HPDE6-E6E7 (cell line): ENCODE measurements around the gene LILRB3.
"Not testable (repeated sequence)": the region's sequence is repeated elsewhere in the genome, so short reads cannot be mapped to it uniquely, and the experiment has no call there.

Experiments
- DNase-seq: peaks from one replicate; pipeline ENCODE4 v3.0.0; 2011; ENCODE audit warnings: missing footprints; ENCODE audit errors: extremely low spot score

LILRB3 gene

DNA sequence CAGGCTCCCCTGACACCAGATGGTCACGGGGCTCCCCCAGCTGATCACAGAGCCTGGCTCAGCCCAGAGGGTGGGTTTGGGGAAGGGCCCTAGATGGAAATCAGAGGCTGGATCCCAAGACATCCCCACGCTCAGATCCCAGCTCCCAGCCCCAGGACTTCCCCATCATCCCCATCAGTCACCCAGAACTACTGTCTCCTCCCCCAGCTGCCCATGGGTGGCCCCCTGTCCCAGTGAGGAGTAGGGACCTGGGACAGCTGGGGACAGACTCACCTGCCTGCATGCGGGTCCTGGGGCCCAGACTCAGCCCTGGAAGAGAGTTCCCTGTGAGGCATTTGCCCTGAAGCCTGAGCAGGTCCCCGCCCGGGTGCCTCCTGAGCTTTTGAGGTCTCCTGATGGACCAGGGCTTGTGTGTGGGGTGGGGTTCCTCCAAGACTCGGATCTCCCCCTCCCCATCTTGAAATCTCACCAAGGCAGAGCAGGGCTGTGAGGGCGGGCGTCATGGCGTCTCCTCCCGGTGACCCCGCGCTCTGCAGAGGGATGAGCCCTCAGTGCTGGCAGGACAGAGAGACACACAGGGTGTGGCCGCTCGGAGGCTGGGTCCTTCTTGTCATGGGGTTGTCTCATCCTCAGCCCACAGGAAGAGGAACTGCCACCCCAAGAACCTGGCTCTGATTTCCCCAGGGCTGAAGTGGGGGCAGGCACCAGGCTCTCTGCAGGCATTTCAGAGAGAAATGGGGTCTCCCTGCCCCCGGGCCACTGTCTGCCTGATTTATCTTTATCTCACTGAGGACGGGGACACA is at the start of gene LILRB3:
TSS of gene LILRB3 (minus strand) at position 534 of the 803 bp plus-strand sequence. CDS start at position 503, 31 bp downstream.
- DNase-seq = not testable (repeated sequence)

DNA sequence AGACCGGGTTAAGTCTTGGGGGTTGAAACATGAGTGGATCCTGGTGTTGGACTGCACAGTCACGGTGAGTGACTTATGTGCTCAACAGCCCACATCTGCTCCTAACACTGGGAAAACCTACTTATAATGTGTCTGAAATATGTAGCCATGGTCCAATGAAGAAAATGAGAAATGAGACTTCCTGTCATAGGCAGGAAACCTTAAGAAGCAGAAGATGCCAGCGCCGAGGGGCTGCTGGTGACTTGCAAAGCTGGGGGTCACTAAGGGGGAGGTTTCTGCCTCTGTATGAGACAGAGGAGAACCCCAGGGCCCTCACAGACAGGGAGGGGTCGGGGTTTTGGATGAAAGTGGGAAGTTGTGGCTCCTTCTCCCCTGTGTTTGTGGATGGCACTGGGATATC is 49.4 kb upstream of the LILRB3 start:
- DNase-seq = not testable (repeated sequence)

DNA sequence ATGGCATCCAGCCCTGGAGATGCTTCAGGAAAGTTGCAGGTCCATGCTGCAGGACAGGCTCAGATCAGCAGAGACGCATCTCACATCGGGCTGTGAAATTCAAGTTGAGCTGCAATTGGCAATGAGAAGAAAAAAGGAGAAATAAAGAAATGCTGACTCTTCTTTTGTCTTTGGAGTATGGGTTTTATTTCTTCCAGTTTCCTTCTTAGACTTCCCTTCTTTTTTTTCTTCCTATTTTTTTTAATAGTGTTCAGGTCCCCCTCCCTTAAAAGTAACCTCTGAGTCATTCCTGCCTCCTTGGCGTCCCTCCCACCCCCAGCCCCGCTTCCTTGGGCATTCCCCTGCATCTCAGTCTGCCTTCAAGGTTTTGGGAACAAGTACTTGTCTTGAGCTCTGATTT is 48.8 kb upstream of the LILRB3 start:
- not testable (repeated sequence) for DNase-seq

DNA sequence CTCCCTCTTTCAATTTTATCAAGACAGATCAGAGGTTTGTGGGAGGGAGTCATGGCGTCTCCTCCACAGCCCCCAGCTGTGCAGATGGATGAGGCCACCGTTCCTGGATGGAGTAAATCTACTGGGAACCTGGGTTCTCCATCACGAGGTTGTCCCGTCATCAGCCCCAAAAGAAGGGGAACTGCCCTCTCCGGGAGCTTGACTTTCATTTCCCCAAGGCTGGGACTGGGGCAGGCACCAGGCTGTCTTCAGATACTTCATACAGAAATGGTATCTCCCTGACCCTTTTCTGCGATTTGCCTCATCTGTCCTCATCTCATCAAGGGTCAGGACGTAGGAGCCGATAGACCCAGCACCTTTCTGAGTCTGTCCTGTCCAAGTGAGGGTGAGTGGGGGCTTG is 48.3 kb upstream of the LILRB3 start:
- DNase-seq = no peak

DNA sequence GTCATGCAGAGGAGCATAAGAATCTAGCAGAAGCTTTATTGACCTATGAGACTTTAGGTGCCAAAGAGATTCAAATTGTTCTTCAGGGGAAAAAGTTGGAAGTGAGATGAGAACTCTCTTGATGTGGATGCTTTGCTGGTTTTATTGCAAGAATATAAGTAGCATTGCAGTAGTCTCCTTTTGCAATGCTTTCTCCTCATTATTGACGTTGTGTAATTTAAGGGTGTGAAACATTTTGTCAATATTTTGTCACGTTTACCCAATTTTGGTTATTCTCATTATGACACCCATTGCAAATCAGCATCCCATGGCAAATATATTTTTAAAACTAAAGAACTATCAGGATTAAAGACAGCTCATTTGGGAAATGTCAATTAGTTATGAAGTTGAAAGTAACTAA is 46.1 kb upstream of the LILRB3 start:
- no peak for DNase-seq

DNA sequence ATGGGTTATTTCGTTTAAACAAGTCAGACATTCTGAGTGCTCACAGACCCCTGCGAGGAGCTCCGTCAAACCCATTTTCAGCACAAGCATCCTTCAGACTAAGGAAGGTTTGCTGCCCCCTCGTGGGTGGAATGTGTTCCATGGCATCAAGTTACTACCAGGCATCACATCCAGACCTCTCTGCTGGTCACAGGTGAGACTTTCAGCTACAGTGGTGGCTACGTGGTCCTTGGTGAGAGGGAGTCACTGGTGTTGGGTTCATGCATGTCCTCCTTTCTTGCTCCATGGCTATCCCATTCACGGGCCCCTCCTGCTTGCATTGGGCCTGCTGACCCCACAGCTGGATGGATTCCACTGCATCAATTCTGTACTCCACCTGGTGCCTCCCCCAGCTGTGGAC is 43.3 kb upstream of the LILRB3 start:
- peak; percentile 28 for DNase-seq

DNA sequence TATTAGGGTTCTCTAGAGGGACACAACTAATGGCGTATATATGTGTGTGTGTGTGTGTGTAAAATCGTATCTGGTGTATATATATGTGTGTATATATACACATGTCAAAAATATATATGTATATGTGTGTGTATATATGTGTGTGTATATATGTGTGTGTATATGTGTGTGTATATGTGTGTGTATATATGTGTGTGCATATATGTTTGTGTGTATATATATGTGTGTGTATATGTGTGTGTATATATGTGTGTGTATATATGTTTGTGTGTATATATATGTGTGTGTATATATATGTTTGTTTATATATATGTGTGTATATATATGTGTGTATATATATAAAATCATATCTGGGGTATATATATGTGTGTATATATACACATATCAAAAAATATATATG is 39.7 kb upstream of the LILRB3 start:
- no peak for DNase-seq

DNA sequence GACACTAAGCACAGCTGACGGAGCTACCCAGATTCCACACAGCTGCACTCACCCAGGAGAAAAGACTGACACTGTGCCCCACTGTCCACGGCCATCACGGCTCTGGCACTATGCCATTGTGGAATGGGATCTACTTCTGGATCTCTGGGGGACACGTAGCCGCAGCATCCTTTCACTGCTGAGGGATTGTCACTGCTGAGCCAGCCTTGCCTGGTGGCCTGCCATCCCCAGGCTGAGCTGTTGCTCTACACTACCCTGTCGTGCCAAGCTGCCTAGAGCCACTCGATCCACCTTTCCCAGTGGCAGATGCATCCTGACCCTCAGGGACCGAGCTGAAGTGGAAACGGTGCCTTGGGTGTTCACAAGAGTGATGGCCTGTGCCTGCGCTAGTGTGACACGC is 39.3 kb upstream of the LILRB3 start:
- no peak for DNase-seq

DNA sequence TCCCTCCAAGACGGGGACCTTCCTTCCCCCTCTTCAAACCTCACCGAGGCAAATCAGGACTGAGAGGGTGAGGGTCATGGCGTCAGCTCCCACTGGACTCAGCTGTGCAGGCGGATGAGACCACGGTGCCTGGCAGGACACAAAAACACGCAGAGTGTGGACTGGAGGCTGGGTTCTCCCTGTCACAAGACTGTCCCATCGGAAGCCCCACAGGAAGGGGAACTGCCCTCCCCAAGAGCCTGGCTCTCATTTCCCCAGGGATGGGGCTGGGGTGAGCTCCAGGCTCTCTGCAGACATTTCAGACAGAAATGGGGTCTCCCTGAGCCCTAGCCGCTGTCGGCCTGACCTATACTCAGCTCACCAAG is 34.3 kb upstream of the LILRB3 start, which contains the start of gene LILRB5:
TSS of gene LILRB5 (minus strand) at position 158 of the 365 bp plus-strand sequence. CDS start at position 78, 80 bp downstream.
- no peak for DNase-seq

DNA sequence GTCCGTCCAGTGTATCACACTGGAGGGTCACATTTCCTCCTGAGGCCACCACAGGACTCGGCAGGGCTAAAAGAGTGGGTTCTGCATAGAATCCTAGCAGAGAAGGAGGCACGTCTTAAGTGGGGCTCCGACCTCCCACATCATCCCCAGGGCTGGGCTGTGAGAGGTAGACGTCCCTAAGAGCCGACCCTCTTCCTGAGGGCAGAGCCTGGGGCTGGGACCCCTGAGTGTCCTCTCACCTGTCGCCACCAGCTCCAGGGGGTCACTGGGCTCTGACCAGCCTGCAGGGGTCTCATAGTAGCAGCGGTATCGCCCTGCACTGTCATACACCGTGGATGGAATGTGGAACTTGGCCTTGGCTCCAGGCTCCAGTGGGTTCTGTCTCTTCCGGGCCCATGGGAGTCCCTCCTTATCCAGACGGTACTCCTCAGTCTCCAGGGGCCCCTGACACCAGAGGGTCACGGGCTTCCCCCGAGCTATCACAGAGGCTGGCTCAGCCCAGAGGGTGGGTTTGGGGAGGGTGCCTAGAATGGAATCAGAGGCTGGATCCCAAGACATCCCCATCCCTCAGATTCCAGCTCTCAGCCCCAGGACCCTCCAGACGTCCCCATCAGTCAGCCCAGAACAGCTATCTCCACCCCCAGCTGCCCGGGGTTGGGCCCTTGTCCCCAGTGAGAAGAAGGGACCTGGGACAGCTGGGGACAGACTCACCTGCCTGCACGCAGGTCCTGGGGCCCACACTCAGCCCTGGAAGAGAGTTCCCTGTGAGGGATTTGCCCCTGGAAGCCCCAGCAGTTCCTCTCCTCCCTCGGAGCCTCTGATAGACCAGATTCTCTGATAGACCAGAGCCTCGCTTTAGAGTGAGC is 33.7 kb upstream of the LILRB3 start:
- no peak for DNase-seq

DNA sequence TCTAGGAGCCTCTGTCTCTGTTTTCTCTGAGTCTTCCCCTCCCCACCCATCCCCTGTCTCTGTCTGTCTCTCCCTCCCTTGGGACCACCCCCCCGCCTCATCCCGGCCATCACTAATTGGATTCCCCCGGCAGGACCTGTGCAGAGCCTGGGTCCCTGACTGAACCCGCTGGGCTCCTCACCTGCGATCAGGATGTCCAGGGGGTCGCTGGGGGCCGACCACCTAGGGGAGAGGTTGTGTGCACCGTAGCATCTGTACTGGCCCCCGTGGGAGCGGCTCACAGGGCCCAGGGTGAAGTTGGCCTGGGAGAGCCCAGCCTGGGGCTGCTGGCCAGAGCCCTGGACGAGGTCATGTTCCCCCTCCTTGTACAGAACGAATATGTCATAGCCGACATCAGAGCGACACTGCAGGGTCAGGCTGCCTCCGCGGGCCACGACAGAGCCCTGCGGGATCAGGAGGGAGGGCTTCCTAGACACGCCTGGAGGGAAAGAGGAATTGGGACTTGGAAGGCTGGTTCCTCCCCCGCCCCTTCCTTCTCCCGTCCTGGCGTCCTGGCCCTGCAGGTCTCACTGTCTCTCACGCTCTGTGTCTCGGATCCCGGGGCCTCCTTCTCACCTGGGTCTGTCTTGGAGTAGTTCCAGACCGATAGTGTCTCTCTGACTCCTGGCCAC is 32.4 kb upstream of the LILRB3 start:
- no peak for DNase-seq

DNA sequence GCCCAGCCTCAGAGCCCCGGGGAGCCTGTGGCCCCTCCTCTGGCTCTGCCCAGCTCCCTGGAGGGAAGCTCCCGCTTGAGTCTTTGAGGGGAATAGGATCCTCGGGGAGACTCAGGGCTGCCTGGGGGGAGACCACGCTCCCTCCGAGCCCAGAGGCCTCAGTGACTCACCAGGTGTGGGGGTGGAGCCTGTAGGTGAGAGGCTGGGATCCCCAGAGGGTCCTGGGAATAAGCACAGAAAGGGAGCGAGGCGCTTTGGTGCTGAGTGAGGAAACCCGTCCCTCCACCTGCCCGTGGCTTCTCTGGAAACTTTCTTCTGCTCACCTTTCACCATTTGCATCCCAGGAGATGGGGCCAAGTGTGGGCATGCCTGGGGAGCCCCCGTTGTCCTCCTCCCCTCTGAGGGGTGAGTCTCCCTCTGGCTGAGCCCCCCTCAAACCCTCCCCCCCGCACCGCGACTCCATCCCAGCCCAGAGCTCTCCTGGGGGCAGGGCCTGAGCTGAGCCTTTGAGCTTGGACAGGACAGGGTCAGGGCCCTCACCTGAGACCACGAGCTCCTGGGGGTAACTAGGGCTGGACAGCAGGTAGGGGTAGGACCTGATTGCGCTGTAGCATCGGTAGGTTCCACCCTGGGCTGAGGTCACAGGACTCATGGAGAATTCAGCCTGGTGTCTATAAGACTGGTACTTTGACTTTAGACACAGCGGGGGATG is 31.5 kb upstream of the LILRB3 start:
- DNase-seq = no peak

DNA sequence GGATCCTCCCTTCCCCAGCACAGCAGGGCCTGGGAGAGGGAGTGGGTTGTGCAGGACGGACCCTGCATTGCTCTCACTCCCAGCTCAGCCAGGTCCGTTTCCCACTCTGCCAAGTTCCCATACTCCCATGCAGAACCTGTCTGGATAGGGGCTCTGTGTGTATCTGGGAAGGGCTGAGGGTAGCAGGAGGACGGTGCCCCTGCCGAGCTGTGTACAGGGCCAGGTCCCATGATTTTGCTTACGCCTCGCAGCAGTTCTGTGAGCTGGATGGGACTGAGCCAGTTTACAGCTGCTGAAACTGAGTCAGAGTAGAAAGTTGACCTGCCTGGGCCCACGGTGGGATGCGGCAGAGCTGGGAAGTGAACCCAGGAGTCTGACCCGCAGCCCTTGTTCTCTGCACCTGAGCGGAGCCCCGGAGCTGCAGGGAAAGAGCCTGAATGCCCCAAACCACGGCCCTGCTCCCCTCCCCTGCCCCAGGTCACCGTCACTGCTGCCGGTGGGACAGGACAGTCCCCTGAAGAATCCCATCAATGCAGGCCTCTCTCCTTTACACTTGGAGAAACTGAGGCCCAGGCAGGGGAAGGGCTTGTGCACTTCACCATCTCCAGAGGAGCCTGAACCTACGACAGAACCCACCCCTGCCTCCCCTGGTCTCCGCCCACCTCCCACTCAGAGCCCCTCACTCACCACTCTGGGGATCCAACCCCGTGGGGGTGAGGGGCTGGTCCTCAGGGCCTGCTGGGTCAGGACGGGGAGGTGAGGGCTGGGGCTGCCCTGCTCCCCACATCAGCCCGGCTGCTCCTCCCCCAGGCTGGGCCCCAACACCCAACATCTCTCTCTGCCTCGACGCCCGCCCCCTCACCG is 30.8 kb upstream of the LILRB3 start:
- no peak for DNase-seq

DNA sequence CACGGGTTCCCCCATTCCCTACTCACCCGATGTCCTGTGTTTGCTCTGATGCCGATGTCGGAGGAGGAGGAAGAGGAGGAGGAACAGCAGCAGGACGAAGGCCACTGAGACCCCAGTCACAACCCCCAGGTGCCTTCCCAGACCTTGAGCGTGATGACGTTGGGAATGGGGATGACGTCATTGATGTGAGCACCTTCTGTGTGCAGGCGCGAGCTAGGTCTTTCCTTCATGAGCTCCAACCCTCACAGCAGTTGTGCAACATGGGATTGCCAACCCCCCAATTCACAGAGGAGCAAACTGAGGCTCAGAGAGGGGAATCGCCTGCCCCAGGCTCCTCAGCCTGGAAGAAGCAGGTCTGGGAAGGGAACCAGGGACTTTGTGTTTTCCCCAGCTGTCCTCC is 30.0 kb upstream of the LILRB3 start:
- no peak for DNase-seq

DNA sequence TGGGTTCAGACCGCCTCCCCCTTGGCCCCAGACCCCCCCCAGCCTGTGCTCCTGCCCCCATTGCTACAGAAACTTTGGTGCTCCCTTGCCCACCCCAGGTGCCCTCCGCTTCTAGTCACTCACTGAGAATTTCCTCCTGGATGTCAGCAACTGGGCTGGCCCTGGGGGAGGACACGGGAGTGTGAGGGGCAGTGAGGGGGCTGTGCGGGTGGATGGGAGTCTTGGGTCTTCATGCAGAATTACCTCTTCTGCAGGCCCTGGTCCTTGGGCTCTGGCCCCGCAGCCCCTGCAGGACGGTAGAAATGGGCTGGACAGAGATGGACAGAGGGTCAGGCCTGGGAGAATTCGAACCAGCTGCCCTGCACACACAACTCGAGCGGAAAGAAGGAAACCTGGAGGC is 29.4 kb upstream of the LILRB3 start:
- no peak for DNase-seq

DNA sequence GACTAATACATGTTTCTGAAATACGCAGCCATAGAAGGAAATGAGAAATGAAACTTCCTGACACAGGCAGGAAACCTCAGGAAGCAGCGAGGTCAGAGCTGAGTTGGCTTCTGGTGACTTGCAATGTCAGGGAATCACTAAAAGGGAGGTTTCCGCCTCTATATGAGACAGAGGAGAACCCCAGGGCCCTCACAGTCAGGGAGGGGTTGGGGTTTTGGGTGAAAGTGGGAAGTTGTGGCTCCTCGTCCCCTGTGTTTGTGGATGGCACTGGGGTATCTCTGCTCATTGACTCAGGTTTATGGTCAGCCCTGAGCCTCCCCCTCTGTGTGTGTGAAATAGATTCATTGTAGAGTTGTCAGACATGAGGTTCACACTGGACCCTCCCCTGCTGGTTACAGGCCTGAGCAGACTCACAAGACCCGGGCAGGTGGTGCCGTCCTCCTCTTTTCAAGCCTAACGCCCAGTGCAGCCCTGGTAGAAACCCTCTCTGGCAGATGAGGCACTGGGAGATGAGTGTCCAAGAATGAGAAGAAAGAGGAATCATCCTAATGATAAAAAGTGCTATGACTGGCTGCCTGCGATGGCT is 25.3 kb upstream of the LILRB3 start:
- DNase-seq = no peak

DNA sequence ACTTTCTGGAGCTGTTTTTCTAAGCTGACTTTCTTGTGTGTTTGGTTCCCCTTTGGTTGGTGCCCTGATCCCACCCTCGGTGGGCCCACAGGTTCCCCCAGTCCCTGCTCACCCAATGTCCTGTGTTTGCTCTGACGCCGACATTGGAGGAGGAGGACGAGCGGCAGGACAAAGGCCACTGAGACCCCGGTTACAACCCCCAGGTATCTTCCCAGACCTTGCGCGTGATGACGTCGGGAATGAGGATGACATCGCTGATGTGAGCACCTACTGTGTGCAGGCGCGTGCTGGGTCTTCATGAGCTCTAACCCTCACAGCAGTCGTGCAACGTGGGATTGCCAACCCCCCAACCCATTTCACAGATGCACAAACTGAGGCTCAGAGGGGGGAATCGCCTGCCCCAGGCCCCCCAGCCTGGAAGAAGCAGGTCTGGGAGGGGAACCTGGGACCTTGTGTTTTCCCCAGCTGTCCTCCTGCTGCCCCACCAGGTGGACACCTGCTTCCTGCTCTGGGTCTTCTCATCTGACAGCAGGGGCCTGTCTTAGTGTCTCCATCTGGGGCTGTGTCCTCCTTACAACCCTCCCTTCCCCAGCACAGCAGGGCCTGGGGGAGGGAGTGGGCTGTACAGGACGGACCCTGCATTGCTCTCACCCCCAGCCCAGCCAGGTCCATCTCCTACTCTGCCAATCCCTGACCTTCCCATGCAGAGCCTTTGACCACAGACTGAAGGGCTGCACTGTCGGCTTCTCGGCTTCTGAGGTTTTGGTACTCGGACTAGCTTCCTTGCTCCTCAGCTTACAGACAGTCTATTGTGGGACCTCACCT is 24.5 kb upstream of the LILRB3 start:
- no peak for DNase-seq

DNA sequence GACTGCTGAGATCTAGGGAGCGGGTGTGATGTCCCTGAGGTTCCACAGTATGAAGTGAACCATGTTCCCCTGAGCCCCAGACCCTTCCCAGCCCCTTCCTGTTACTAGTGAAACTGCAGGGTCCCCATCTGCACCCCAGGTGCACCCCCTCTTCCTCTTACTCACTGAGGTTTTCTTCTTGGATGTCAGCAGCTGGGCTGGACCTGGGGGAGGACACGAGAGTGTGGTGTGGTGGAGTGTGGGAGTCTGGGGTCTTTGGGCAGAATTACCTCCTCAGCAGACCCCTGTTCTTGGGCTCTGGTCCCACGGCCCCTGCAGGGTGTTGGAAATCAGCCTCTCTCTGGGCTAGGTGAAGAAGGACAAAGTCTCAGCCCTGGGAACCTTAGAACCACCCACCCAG is 23.1 kb upstream of the LILRB3 start:
- no peak for DNase-seq

DNA sequence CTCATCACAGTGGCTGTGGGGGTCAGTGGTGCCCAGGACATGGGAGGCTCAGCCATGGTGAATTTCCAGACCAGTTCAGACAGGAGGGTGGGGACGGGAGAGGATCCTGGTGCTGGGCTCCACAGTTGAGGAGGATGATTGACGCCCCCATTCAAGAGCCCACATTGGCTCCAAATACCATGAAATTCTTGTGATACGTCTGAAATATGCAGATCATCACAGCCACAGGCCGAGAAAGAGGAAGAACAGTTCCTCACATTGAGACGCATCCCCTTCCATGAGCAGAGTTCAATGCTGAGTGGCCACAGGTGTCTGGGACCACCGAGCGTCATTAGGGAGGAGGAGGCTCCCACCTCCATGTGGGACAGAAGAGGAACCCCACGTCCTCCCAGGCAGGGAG is 21.0 kb upstream of the LILRB3 start:
- not testable (repeated sequence) for DNase-seq
